ENCODE results near the gene GSDME.

GRCh38 chr7:24732646-24733413 is 24.4 kb downstream of the GSDME start:
- TF ChIP-seq EP300 (IDR thresholded peaks at IDR 0.05; ENCODE audit: borderline replicate concordance) (no peak), REST (IDR thresholded peaks at IDR 0.05; ENCODE audit: low read depth) (no peak), NFIC (IDR thresholded peaks at IDR 0.05) (no peak), TEAD4 (IDR thresholded peaks at IDR 0.05) (no peak), CEBPB (IDR thresholded peaks at IDR 0.05) (no peak), TCF12 (IDR thresholded peaks at IDR 0.05; ENCODE audit: low read depth) (no peak), YY1 (IDR thresholded peaks at IDR 0.05; ENCODE audit: low read depth) (no peak), TAF1 (IDR thresholded peaks at IDR 0.05; ENCODE audit: low read depth) (no peak), RAD21 (IDR thresholded peaks at IDR 0.05; ENCODE audit: low read depth) (no peak), USF1 (IDR thresholded peaks at IDR 0.05) (no peak)

Measured in Ishikawa (cell line).